GM23338 (cell line): ENCODE data around the gene UVRAG.

ENCODE experiments used
- CREB1 ChIP-seq: fragments of 250-450 bp; sonication (Bioruptor Pico); IDR thresholded peaks from 2 replicates; pipeline ENCODE4 v1.5.0; 2020; ENCODE audit warnings: low read depth, mild to moderate bottlenecking, moderate library complexity
- EZH2 ChIP-seq: fragments of 200-600 bp; sonication (generic); IDR thresholded peaks from one replicate; pipeline ENCODE4 v1.8.0; 2017; ENCODE audit warnings: antibody characterized with exemption, mild to moderate bottlenecking, low read depth; ENCODE audit not compliant: unreplicated experiment
- EZH2phosphoT487 ChIP-seq: fragments of 200-600 bp; sonication (generic); IDR thresholded peaks from one replicate; pipeline ENCODE4 v1.8.1; 2018; ENCODE audit warnings: antibody characterized with exemption; ENCODE audit not compliant: unreplicated experiment
- JUNB ChIP-seq: IDR thresholded peaks from one replicate; pipeline ENCODE4 v1.6.1; 2016; ENCODE audit warnings: antibody characterized with exemption; ENCODE audit not compliant: unreplicated experiment
- NANOG ChIP-seq: IDR thresholded peaks from 2 replicates; pipeline ENCODE4 v1.6.1; 2016; ENCODE audit warnings: antibody characterized with exemption, borderline replicate concordance
- POLR2AphosphoS5 ChIP-seq: IDR thresholded peaks from 2 replicates; pipeline ENCODE4 v1.6.1; 2016; ENCODE audit warnings: antibody characterized with exemption, low read depth
- STAT1 ChIP-seq: IDR thresholded peaks from one replicate; pipeline ENCODE4 v1.6.1; 2016; ENCODE audit warnings: antibody characterized with exemption; ENCODE audit not compliant: unreplicated experiment
- ZNF331 ChIP-seq: fragments of 250-450 bp; sonication (Bioruptor Pico); IDR thresholded peaks from 2 replicates; pipeline ENCODE4 v1.5.0; 2020; ENCODE audit warnings: low read depth, mild to moderate bottlenecking, moderate library complexity
- TF ChIP-seq, protein P1 (sequence below), 2 experiments: fragments of 200-600 bp in 1 of 2; sonication (generic) in 1 of 2; conservative IDR thresholded peaks; 2 replicates each; pipeline versions ENCODE4 v1.5.1 to v1.6.1; 2016 to 2017; ENCODE audit warnings: antibody characterized with exemption in 2 of 2, low read depth in 2 of 2, mild to moderate bottlenecking in 2 of 2, moderate library complexity in 1 of 2
- TF ChIP-seq, protein P2 (sequence below): IDR thresholded peaks from one replicate; pipeline ENCODE4 v1.6.1; 2018; ENCODE audit warnings: antibody characterized with exemption; ENCODE audit not compliant: unreplicated experiment
- TF ChIP-seq, protein P3 (sequence below): IDR thresholded peaks from 2 replicates; pipeline ENCODE4 v1.6.1; 2016; ENCODE audit warnings: antibody characterized with exemption
- TF ChIP-seq, protein P4 (sequence below): fragments of 250-450 bp; sonication (Bioruptor Pico); IDR thresholded peaks from 2 replicates; pipeline ENCODE4 v1.5.0; 2020; ENCODE audit warnings: mild to moderate bottlenecking, moderate library complexity

DNA sequence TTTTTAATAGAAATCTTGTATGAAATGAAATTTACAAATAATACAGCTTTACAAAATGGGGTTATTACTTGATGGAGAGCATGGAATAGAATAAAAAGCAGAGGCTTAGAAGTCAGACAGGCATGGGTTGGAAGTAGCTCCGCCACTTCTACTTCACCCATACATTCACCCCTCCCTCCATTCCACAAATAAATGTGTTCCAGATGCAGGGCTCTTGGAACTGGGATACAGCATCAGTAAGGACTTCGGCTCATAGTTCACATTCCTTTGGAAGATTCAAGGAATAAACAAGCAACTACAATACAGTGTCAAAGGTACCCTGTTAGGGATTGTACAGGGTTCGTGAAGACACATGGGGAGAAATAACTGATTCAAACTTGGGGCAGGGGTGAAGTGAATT is 234.5 kb downstream of the UVRAG start:
- TF ChIP-seq, protein P1, sequence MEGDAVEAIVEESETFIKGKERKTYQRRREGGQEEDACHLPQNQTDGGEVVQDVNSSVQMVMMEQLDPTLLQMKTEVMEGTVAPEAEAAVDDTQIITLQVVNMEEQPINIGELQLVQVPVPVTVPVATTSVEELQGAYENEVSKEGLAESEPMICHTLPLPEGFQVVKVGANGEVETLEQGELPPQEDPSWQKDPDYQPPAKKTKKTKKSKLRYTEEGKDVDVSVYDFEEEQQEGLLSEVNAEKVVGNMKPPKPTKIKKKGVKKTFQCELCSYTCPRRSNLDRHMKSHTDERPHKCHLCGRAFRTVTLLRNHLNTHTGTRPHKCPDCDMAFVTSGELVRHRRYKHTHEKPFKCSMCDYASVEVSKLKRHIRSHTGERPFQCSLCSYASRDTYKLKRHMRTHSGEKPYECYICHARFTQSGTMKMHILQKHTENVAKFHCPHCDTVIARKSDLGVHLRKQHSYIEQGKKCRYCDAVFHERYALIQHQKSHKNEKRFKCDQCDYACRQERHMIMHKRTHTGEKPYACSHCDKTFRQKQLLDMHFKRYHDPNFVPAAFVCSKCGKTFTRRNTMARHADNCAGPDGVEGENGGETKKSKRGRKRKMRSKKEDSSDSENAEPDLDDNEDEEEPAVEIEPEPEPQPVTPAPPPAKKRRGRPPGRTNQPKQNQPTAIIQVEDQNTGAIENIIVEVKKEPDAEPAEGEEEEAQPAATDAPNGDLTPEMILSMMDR (conservative IDR thresholded peaks at IDR 0.05; ENCODE audit: low read depth in 2 of 2), result no peak
- no peak for TF ChIP-seq STAT1
- TF ChIP-seq CREB1, result no peak
- TF ChIP-seq, protein P2, sequence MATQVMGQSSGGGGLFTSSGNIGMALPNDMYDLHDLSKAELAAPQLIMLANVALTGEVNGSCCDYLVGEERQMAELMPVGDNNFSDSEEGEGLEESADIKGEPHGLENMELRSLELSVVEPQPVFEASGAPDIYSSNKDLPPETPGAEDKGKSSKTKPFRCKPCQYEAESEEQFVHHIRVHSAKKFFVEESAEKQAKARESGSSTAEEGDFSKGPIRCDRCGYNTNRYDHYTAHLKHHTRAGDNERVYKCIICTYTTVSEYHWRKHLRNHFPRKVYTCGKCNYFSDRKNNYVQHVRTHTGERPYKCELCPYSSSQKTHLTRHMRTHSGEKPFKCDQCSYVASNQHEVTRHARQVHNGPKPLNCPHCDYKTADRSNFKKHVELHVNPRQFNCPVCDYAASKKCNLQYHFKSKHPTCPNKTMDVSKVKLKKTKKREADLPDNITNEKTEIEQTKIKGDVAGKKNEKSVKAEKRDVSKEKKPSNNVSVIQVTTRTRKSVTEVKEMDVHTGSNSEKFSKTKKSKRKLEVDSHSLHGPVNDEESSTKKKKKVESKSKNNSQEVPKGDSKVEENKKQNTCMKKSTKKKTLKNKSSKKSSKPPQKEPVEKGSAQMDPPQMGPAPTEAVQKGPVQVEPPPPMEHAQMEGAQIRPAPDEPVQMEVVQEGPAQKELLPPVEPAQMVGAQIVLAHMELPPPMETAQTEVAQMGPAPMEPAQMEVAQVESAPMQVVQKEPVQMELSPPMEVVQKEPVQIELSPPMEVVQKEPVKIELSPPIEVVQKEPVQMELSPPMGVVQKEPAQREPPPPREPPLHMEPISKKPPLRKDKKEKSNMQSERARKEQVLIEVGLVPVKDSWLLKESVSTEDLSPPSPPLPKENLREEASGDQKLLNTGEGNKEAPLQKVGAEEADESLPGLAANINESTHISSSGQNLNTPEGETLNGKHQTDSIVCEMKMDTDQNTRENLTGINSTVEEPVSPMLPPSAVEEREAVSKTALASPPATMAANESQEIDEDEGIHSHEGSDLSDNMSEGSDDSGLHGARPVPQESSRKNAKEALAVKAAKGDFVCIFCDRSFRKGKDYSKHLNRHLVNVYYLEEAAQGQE, result no peak
- no peak for TF ChIP-seq EZH2
- no peak for TF ChIP-seq JUNB
- TF ChIP-seq, protein P3, sequence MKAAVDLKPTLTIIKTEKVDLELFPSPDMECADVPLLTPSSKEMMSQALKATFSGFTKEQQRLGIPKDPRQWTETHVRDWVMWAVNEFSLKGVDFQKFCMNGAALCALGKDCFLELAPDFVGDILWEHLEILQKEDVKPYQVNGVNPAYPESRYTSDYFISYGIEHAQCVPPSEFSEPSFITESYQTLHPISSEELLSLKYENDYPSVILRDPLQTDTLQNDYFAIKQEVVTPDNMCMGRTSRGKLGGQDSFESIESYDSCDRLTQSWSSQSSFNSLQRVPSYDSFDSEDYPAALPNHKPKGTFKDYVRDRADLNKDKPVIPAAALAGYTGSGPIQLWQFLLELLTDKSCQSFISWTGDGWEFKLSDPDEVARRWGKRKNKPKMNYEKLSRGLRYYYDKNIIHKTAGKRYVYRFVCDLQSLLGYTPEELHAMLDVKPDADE, result no peak
- no peak for TF ChIP-seq EZH2phosphoT487
- no peak for TF ChIP-seq POLR2AphosphoS5
- TF ChIP-seq NANOG, result no peak
- TF ChIP-seq, protein P4, sequence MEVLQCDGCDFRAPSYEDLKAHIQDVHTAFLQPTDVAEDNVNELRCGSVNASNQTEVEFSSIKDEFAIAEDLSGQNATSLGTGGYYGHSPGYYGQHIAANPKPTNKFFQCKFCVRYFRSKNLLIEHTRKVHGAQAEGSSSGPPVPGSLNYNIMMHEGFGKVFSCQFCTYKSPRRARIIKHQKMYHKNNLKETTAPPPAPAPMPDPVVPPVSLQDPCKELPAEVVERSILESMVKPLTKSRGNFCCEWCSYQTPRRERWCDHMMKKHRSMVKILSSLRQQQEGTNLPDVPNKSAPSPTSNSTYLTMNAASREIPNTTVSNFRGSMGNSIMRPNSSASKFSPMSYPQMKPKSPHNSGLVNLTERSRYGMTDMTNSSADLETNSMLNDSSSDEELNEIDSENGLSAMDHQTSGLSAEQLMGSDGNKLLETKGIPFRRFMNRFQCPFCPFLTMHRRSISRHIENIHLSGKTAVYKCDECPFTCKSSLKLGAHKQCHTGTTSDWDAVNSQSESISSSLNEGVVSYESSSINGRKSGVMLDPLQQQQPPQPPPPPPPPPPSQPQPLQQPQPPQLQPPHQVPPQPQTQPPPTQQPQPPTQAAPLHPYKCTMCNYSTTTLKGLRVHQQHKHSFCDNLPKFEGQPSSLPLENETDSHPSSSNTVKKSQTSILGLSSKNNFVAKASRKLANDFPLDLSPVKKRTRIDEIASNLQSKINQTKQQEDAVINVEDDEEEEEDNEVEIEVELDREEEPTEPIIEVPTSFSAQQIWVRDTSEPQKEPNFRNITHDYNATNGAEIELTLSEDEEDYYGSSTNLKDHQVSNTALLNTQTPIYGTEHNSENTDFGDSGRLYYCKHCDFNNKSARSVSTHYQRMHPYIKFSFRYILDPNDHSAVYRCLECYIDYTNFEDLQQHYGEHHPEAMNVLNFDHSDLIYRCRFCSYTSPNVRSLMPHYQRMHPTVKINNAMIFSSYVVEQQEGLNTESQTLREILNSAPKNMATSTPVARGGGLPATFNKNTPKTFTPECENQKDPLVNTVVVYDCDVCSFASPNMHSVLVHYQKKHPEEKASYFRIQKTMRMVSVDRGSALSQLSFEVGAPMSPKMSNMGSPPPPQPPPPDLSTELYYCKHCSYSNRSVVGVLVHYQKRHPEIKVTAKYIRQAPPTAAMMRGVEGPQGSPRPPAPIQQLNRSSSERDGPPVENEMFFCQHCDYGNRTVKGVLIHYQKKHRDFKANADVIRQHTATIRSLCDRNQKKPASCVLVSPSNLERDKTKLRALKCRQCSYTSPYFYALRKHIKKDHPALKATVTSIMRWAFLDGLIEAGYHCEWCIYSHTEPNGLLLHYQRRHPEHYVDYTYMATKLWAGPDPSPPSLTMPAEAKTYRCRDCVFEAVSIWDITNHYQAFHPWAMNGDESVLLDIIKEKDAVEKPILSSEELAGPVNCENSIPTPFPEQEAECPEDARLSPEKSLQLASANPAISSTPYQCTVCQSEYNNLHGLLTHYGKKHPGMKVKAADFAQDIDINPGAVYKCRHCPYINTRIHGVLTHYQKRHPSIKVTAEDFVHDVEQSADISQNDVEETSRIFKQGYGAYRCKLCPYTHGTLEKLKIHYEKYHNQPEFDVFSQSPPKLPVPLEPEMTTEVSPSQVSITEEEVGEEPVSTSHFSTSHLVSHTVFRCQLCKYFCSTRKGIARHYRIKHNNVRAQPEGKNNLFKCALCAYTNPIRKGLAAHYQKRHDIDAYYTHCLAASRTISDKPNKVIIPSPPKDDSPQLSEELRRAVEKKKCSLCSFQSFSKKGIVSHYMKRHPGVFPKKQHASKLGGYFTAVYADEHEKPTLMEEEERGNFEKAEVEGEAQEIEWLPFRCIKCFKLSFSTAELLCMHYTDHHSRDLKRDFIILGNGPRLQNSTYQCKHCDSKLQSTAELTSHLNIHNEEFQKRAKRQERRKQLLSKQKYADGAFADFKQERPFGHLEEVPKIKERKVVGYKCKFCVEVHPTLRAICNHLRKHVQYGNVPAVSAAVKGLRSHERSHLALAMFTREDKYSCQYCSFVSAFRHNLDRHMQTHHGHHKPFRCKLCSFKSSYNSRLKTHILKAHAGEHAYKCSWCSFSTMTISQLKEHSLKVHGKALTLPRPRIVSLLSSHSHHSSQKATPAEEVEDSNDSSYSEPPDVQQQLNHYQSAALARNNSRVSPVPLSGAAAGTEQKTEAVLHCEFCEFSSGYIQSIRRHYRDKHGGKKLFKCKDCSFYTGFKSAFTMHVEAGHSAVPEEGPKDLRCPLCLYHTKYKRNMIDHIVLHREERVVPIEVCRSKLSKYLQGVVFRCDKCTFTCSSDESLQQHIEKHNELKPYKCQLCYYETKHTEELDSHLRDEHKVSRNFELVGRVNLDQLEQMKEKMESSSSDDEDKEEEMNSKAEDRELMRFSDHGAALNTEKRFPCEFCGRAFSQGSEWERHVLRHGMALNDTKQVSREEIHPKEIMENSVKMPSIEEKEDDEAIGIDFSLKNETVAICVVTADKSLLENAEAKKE (CRISPR knock-in tag), result no peak
- no peak for TF ChIP-seq ZNF331
